ENCODE data around the gene RXRG.

GRCh38 chr1:165451691-165452090, 6.8 kb upstream of the RXRG start:
- TF ChIP-seq CTCF (IDR thresholded peaks at IDR 0.05): no peak
- TF ChIP-seq POLR2A (IDR thresholded peaks at IDR 0.05): no peak
